ENCODE results near the gene CPHXL. TPM values are rescaled to one million over a fixed set of nuclear protein-coding genes. Genes with fewer than 3 reads are reported as not detected.

Gene CPHXL
- total RNA-seq, 4 donors from 2014 or later: not detected

GRCh38 chr16:75695708-75696107 lies 30.6 kb downstream of the CPHXL start:
- H3K9me3 ChIP-seq: no peaks in the 10 kb centered on the region
- intact Hi-C loops (cut with DNase I): no loop called here
- TF ChIP-seq, protein P1, sequence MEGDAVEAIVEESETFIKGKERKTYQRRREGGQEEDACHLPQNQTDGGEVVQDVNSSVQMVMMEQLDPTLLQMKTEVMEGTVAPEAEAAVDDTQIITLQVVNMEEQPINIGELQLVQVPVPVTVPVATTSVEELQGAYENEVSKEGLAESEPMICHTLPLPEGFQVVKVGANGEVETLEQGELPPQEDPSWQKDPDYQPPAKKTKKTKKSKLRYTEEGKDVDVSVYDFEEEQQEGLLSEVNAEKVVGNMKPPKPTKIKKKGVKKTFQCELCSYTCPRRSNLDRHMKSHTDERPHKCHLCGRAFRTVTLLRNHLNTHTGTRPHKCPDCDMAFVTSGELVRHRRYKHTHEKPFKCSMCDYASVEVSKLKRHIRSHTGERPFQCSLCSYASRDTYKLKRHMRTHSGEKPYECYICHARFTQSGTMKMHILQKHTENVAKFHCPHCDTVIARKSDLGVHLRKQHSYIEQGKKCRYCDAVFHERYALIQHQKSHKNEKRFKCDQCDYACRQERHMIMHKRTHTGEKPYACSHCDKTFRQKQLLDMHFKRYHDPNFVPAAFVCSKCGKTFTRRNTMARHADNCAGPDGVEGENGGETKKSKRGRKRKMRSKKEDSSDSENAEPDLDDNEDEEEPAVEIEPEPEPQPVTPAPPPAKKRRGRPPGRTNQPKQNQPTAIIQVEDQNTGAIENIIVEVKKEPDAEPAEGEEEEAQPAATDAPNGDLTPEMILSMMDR (IDR thresholded peaks at IDR 0.05): no peak
- no peak for TF ChIP-seq POLR2A (IDR thresholded peaks at IDR 0.05; ENCODE audit: low read depth)
- no peak for TF ChIP-seq POLR2AphosphoS5 (IDR thresholded peaks at IDR 0.05)
- TF ChIP-seq EP300 (IDR thresholded peaks at IDR 0.05): no peak
- 87% methylated on average over 6 of the region's 6 CpGs for WGBS
- no peak overlapping the region for H3K4me3 ChIP-seq
- no peak for DNase-seq (ENCODE audit: extremely low spot score)
- H3K27me3 ChIP-seq: no peaks in the 10 kb centered on the region
- H3K4me1 ChIP-seq: no peaks in the 10 kb centered on the region
- H3K27ac ChIP-seq (replicated peaks in 1 of 4): no peak overlapping the region
- H3K36me3 ChIP-seq: no peaks in the 10 kb centered on the region

GRCh38 chr16:75687361-75687760 lies 38.9 kb downstream of the CPHXL start:
- no peaks in the 10 kb centered on the region for H3K36me3 ChIP-seq
- H3K27me3 ChIP-seq: no peaks in the 10 kb centered on the region
- no peak overlapping the region for H3K4me3 ChIP-seq
- intact Hi-C loops (cut with DNase I): no loop called here
- no peaks in the 10 kb centered on the region for H3K9me3 ChIP-seq
- H3K27ac ChIP-seq (replicated peaks in 1 of 4): no peak overlapping the region
- no peaks in the 10 kb centered on the region for H3K4me1 ChIP-seq
- DNase-seq (ENCODE audit: extremely low spot score): no peak
- TF ChIP-seq EP300 (IDR thresholded peaks at IDR 0.05) (no peak), POLR2AphosphoS5 (IDR thresholded peaks at IDR 0.05) (no peak)
- TF ChIP-seq, protein P1 (IDR thresholded peaks at IDR 0.05): no peak

- H3K4me1 ChIP-seq: no peaks in the 10 kb centered on the region
- H3K9me3 ChIP-seq: no peaks in the 10 kb centered on the region
- TF ChIP-seq, protein P1 (IDR thresholded peaks at IDR 0.05): no peak
- TF ChIP-seq POLR2AphosphoS5 (IDR thresholded peaks at IDR 0.05) (no peak), EP300 (IDR thresholded peaks at IDR 0.05) (no peak), POLR2A (IDR thresholded peaks at IDR 0.05; ENCODE audit: low read depth) (no peak)
- WGBS: 95% methylated on average over 14 of the region's 14 CpGs
- H3K4me3 ChIP-seq: no peak overlapping the region
- no peaks in the 10 kb centered on the region for H3K36me3 ChIP-seq
- intact Hi-C loops (cut with DNase I): no loop called here
- H3K27ac ChIP-seq (replicated peaks in 1 of 4): no peak overlapping the region
- no peak for DNase-seq (ENCODE audit: extremely low spot score)
- H3K27me3 ChIP-seq: no peaks in the 10 kb centered on the region
Observed at GRCh38 chr16:75682308-75682707, 44.0 kb downstream of the CPHXL start.

GRCh38 chr16:75679366-75679765 lies 46.9 kb downstream of the CPHXL start:
- Histone ChIP-seq H3K4me1 (no peaks in the 10 kb centered on the region), H3K36me3 (no peaks in the 10 kb centered on the region), H3K27ac (replicated peaks in 1 of 4) (no peak overlapping the region), H3K27me3 (no peaks in the 10 kb centered on the region), H3K4me3 (no peak overlapping the region), H3K9me3 (no peaks in the 10 kb centered on the region)
- intact Hi-C loops (cut with DNase I): no loop called here
- WGBS: 82% methylated on average over 5 of the region's 5 CpGs
- TF ChIP-seq POLR2A (IDR thresholded peaks at IDR 0.05; ENCODE audit: low read depth) (no peak), POLR2AphosphoS5 (IDR thresholded peaks at IDR 0.05) (no peak), EP300 (IDR thresholded peaks at IDR 0.05) (no peak)
- TF ChIP-seq, protein P1 (IDR thresholded peaks at IDR 0.05): no peak
- DNase-seq (ENCODE audit: extremely low spot score): no peak

- DNase-seq (ENCODE audit: extremely low spot score): no peak
- no peak within 1 kb of the TSS for H3K27ac ChIP-seq (replicated peaks in 1 of 4)
- WGBS: 91% methylated on average over 4 of the region's 4 CpGs
- no peaks in the 10 kb centered on the region for H3K27me3 ChIP-seq
- no peaks in the 10 kb centered on the region for H3K4me1 ChIP-seq
- no peaks in the 10 kb centered on the region for H3K36me3 ChIP-seq
- no peak within 1 kb of the TSS for H3K4me3 ChIP-seq
- H3K9me3 ChIP-seq: no peaks in the 10 kb centered on the region
- intact Hi-C loops (cut with DNase I): no loop called here
- TF ChIP-seq, protein P1 (IDR thresholded peaks at IDR 0.05): no peak
- TF ChIP-seq POLR2A (IDR thresholded peaks at IDR 0.05; ENCODE audit: low read depth) (no peak), POLR2AphosphoS5 (IDR thresholded peaks at IDR 0.05) (no peak), EP300 (IDR thresholded peaks at IDR 0.05) (no peak)
Observed at GRCh38 chr16:75676909-75677308, 49.4 kb downstream of the CPHXL start, which contains the start of gene CPHXL2. Gene CPHXL2 (minus strand): TSS chr16:75677009. CDS start chr16:75676999, 10 bp downstream.
